DND-41 (cell line): ENCODE results near the gene XRCC3.

Experiments
- ATAC-seq: fragments of 200-7000 bp; cut with Tn5 transposase; 3 replicates; pipeline ENCODE4 v1.9.1; 2021; ENCODE audit warnings: low read depth; ENCODE audit not compliant: insufficient read depth
- DNase-seq: peaks from one replicate; pipeline ENCODE4 v3.0.0-alpha.2; 2020
- H2AFZ ChIP-seq: 2 replicates; pipeline ENCODE4 v1.6.0; 2012; ENCODE audit warnings: low read depth, low read length
- H3K27ac ChIP-seq: 2 replicates; pipeline ENCODE4 v1.5.1; 2012; ENCODE audit warnings: low read length, inconsistent platforms
- H3K27me3 ChIP-seq: fragments of 200-600 bp; sonication (generic); 2 replicates; pipeline ENCODE4 v1.6.0; 2012; ENCODE audit warnings: low read length, mild to moderate bottlenecking, inconsistent platforms; ENCODE audit not compliant: insufficient read depth, poor library complexity
- H3K36me3 ChIP-seq: 2 replicates; pipeline ENCODE4 v1.5.1; 2012; ENCODE audit warnings: low read length, inconsistent platforms; ENCODE audit not compliant: insufficient read depth
- H3K4me1 ChIP-seq: 2 replicates; pipeline ENCODE4 v1.5.1; 2012; ENCODE audit warnings: mild to moderate bottlenecking, low read length; ENCODE audit not compliant: insufficient read depth
- H3K4me2 ChIP-seq: 2 replicates; pipeline ENCODE4 v1.6.0; 2012; ENCODE audit warnings: mild to moderate bottlenecking, moderate library complexity, low read length, inconsistent platforms; ENCODE audit not compliant: insufficient read depth
- H3K4me3 ChIP-seq, 2 experiments: fragments of 200-600 bp in 1 of 2; shearing (Covaris generic) in 1 of 2; 2 replicates each; pipeline ENCODE4 v1.5.1; 2012 to 2016; ENCODE audit warnings: inconsistent platforms in 2 of 2, low read length in 2 of 2, mild to moderate bottlenecking in 2 of 2, low read depth in 1 of 2, moderate library complexity in 1 of 2
- H3K79me2 ChIP-seq: 2 replicates; pipeline ENCODE4 v1.6.0; 2012; ENCODE audit warnings: low read length, inconsistent platforms; ENCODE audit not compliant: insufficient read depth
- H3K9ac ChIP-seq: 2 replicates; pipeline ENCODE4 v1.6.0; 2012; ENCODE audit warnings: low read depth, mild to moderate bottlenecking, inconsistent platforms, low read length, moderate library complexity
- H3K9me3 ChIP-seq: 2 replicates; pipeline ENCODE4 v1.5.1; 2012; ENCODE audit warnings: low read length, moderate library complexity, mild to moderate bottlenecking, inconsistent platforms; ENCODE audit not compliant: insufficient read depth, severe bottlenecking
- H4K20me1 ChIP-seq: 2 replicates; pipeline ENCODE4 v1.6.0; 2012; ENCODE audit warnings: low read length; ENCODE audit not compliant: insufficient read depth
- CTCF ChIP-seq: IDR thresholded peaks from 2 replicates; pipeline ENCODE4 v1.5.1; 2012; ENCODE audit warnings: borderline replicate concordance, low read length, moderate library complexity, mild to moderate bottlenecking; ENCODE audit not compliant: poor library complexity, severe bottlenecking; ENCODE audit errors: extremely low read depth
- EZH2 ChIP-seq: IDR thresholded peaks from 3 replicates; pipeline ENCODE4 v1.6.1; 2012; ENCODE audit warnings: borderline replicate concordance, low read depth, mild to moderate bottlenecking, moderate library complexity, low read length, inconsistent platforms; ENCODE audit not compliant: severe bottlenecking

Gene XRCC3

GRCh38 chr14:103734081-103734888 lies 19.0 kb upstream of the XRCC3 start:
- Histone ChIP-seq H3K9me3 (no peaks in the 10 kb centered on the region), H3K27ac (no peak overlapping the region), H3K27me3 (no peaks in the 10 kb centered on the region), H3K9ac (no peak overlapping the region), H3K4me2 (no peak overlapping the region), H4K20me1 (no peaks in the 10 kb centered on the region), H3K4me1 (no peaks in the 10 kb centered on the region), H3K4me3 (no peak overlapping the region), H2AFZ (no peak overlapping the region), H3K79me2 (no peaks in the 10 kb centered on the region), H3K36me3 (peaks cover 34% of the 10 kb centered on the region)
- ATAC-seq: no peak
- TF ChIP-seq EZH2 (no peak), CTCF (no peak)
- no peak for DNase-seq

- peaks cover 40% of the 10 kb centered on the region for H3K36me3 ChIP-seq
- no peaks in the 10 kb centered on the region for H3K4me1 ChIP-seq
- no peak for ATAC-seq
- H3K27ac ChIP-seq: no peak overlapping the region
- no peak overlapping the region for H3K4me2 ChIP-seq
- no peaks in the 10 kb centered on the region for H4K20me1 ChIP-seq
- H3K79me2 ChIP-seq: no peaks in the 10 kb centered on the region
- no peaks in the 10 kb centered on the region for H3K27me3 ChIP-seq
- H3K4me3 ChIP-seq: no peak overlapping the region
- no peaks in the 10 kb centered on the region for H3K9me3 ChIP-seq
- TF ChIP-seq CTCF: no peak
- H3K9ac ChIP-seq: no peak overlapping the region
- no peak overlapping the region for H2AFZ ChIP-seq
- no peak for DNase-seq
Observed at GRCh38 chr14:103733651-103734050, 18.4 kb upstream of the XRCC3 start.

- Histone ChIP-seq H3K27ac (no peak overlapping the region), H3K36me3 (peaks cover 46% of the 10 kb centered on the region), H3K9me3 (no peaks in the 10 kb centered on the region), H2AFZ (no peak overlapping the region), H3K4me3 (no peak overlapping the region), H3K27me3 (no peaks in the 10 kb centered on the region), H3K4me2 (no peak overlapping the region), H4K20me1 (no peaks in the 10 kb centered on the region; the same call in 1 of the 2 replicates), H3K79me2 (no peaks in the 10 kb centered on the region), H3K4me1 (no peaks in the 10 kb centered on the region), H3K9ac (no peak overlapping the region)
- TF ChIP-seq EZH2 (no peak), CTCF (no peak)
- DNase-seq: no peak
- ATAC-seq: no peak
Observed at GRCh38 chr14:103732868-103733620, 17.8 kb upstream of the XRCC3 start.
